ENCODE measurements around the gene DSCAM. TPM values are rescaled to one million over a fixed set of nuclear protein-coding genes. Genes with fewer than 3 reads are reported as not detected.

The DSCAM gene
- total RNA-seq, 2 donors from 2014 or later, result 18.5 to 25.5 TPM

- Mint-ChIP-seq H3K9me3 (peaks cover 3% of the 10 kb centered on the region), H3K4me1 (peaks cover 6% of the 10 kb centered on the region)
- TF ChIP-seq CTCF (conservative IDR thresholded peaks at IDR 0.05), result no peak
Measured at GRCh38 chr21:40517646-40518045, 329.3 kb downstream of the DSCAM start.

GRCh38 chr21:40516335-40516734 is 330.6 kb downstream of the DSCAM start:
- peak overlapping the region; percentile 11 for H3K27ac Mint-ChIP-seq
- Histone ChIP-seq H3K27ac (ENCODE audit: low read depth, low read length) (no peak overlapping the region), H3K9ac (ENCODE audit: extremely low read depth, low read length, poor library complexity, severe bottlenecking) (no peak overlapping the region), H3K27me3 (ENCODE audit: control insufficient read depth, insufficient read depth, low read length, poor library complexity, severe bottlenecking) (no peaks in the 10 kb centered on the region), H3K4me3 (ENCODE audit: low read length) (no peak overlapping the region), H3K4me1 (ENCODE audit: control insufficient read depth, insufficient read depth, low read length) (no peaks in the 10 kb centered on the region), H3K36me3 (ENCODE audit: control insufficient read depth, insufficient read depth, low read length) (peaks cover 44% of the 10 kb centered on the region), H3K9me3 (ENCODE audit: control insufficient read depth, low read length) (no peaks in the 10 kb centered on the region)
- TF ChIP-seq CTCF (conservative IDR thresholded peaks at IDR 0.05), result no peak
- DNase-seq, result peak; percentile 67
- peaks cover 30% of the 10 kb centered on the region for H3K36me3 Mint-ChIP-seq (ENCODE audit: low read depth)
- no peaks in the 10 kb centered on the region for H3K27me3 Mint-ChIP-seq (ENCODE audit: insufficient read depth)
- no peak overlapping the region for H3K4me3 Mint-ChIP-seq
- H3K4me1 Mint-ChIP-seq, result peaks cover 6% of the 10 kb centered on the region
- peaks cover 5% of the 10 kb centered on the region for H3K9me3 Mint-ChIP-seq
- 38 to 67% methylated on average over 3 to 8 of the region's 8 CpGs for WGBS, 2 experiments (ENCODE audit: insufficient coverage in 1 of 2, insufficient read length in 1 of 2)

More at GRCh38 chr21:40517646-40518045, 329.3 kb downstream of the DSCAM start:
- Histone ChIP-seq H3K36me3 (ENCODE audit: control insufficient read depth, insufficient read depth, low read length) (peaks cover 49% of the 10 kb centered on the region), H3K27ac (ENCODE audit: low read depth, low read length) (no peak overlapping the region), H3K9ac (ENCODE audit: extremely low read depth, low read length, poor library complexity, severe bottlenecking) (no peak overlapping the region), H3K9me3 (ENCODE audit: control insufficient read depth, low read length) (no peaks in the 10 kb centered on the region), H3K4me3 (ENCODE audit: low read length) (no peak overlapping the region), H3K4me1 (ENCODE audit: control insufficient read depth, insufficient read depth, low read length) (peaks cover 4% of the 10 kb centered on the region), H3K27me3 (ENCODE audit: control insufficient read depth, insufficient read depth, low read length, poor library complexity, severe bottlenecking) (no peaks in the 10 kb centered on the region)
- Mint-ChIP-seq H3K4me3 (no peak overlapping the region), H3K36me3 (ENCODE audit: low read depth) (peaks cover 25% of the 10 kb centered on the region), H3K27ac (no peak overlapping the region), H3K27me3 (ENCODE audit: insufficient read depth) (no peaks in the 10 kb centered on the region)
- no peak for DNase-seq

GRCh38 chr21:40512590-40512989 is 334.4 kb downstream of the DSCAM start:
- Mint-ChIP-seq H3K36me3 (ENCODE audit: low read depth) (peaks cover 40% of the 10 kb centered on the region), H3K4me1 (peaks cover 6% of the 10 kb centered on the region), H3K9me3 (peaks cover 5% of the 10 kb centered on the region), H3K27ac (no peak overlapping the region), H3K27me3 (ENCODE audit: insufficient read depth) (no peaks in the 10 kb centered on the region), H3K4me3 (no peak overlapping the region)
- peaks cover 67% of the 10 kb centered on the region for H3K36me3 ChIP-seq (ENCODE audit: control insufficient read depth, insufficient read depth, low read length)
- no peak overlapping the region for H3K4me3 ChIP-seq (ENCODE audit: low read length)
- peak; percentile 82 for DNase-seq
- TF ChIP-seq CTCF (conservative IDR thresholded peaks at IDR 0.05), result peak; percentile 89
- no peaks in the 10 kb centered on the region for H3K4me1 ChIP-seq (ENCODE audit: control insufficient read depth, insufficient read depth, low read length)
- H3K9ac ChIP-seq (ENCODE audit: extremely low read depth, low read length, poor library complexity, severe bottlenecking), result no peak overlapping the region
- no peaks in the 10 kb centered on the region for H3K27me3 ChIP-seq (ENCODE audit: control insufficient read depth, insufficient read depth, low read length, poor library complexity, severe bottlenecking)
- H3K9me3 ChIP-seq (ENCODE audit: control insufficient read depth, low read length), result no peaks in the 10 kb centered on the region
- H3K27ac ChIP-seq (ENCODE audit: low read depth, low read length), result no peak overlapping the region
- WGBS, 2 experiments (ENCODE audit: insufficient coverage in 1 of 2, insufficient read length in 1 of 2), result 82 to 88% methylated on average over 5 to 9 of the region's 11 CpGs

Data from endodermal cell (in vitro differentiated cells).